ENCODE data around the gene ATG10. TPM values are rescaled to one million over a fixed set of nuclear protein-coding genes. Genes with fewer than 3 reads are reported as not detected.

ATG10 gene
- total and polyA plus RNA-seq, 2 donors (not counting 1 experiment from before 2014, with no cell fraction given): 1.6 to 11.6 TPM

GRCh38 chr5:82176115-82176814 lies 204.4 kb downstream of the ATG10 start:
- H3K4me1 ChIP-seq (ENCODE audit: control insufficient read depth in 2 of 2, insufficient read depth in 2 of 2, low read length in 2 of 2): peaks cover 9% of the 10 kb centered on the region in 2 donors
- intact Hi-C loops (cut with micrococcal nuclease): loop anchor here (10.0 kb wide), 1 partner anchor 871 kb away; the partner anchor contains the start of gene ZCCHC9
- WGBS (ENCODE audit: insufficient coverage): 100% methylated on average over 2 of the region's 8 CpGs
- Mint-ChIP-seq H3K4me1 (peaks cover 15% of the 10 kb centered on the region), H3K27ac (no peak overlapping the region), H3K27me3 (no peaks in the 10 kb centered on the region), H3K9me3 (ENCODE audit: insufficient read depth) (no peaks in the 10 kb centered on the region), H3K4me3 (no peak overlapping the region)
- H3K79me2 ChIP-seq (ENCODE audit: control insufficient read depth, insufficient read depth, low read length): no peaks in the 10 kb centered on the region
- H3K4me3 ChIP-seq (ENCODE audit: control extremely low read depth in 1 of 5, extremely low read depth in 1 of 5, insufficient read depth in 1 of 5, low read depth in 2 of 5, low read length in 4 of 5): no peak overlapping the region
- no peaks in the 10 kb centered on the region for H4K20me1 ChIP-seq (ENCODE audit: control insufficient read depth, insufficient read depth, low read length, poor library complexity, severe bottlenecking)
- ChIA-PET POLR2A (no interaction called here), CTCF (interaction anchor here (1.0 kb wide), 2 partner anchors 8 to 668 kb away, joined by 3 read pairs; no protein-coding TSS in a partner anchor)
- H3K36me3 ChIP-seq (replicated peaks in 1 of 2; ENCODE audit: control extremely low read depth in 1 of 2, control insufficient read depth in 1 of 2, extremely low read depth in 1 of 2, insufficient read depth in 2 of 2, low read length in 1 of 2): peaks cover 0 to 2% of the 10 kb centered on the region in 2 experiments
- no peak overlapping the region for H3K27ac ChIP-seq (ENCODE audit: low read length in 2 of 2)
- no peaks in the 10 kb centered on the region for H3K27me3 ChIP-seq (replicated peaks in 1 of 4; ENCODE audit: control extremely low read depth in 1 of 4, control insufficient read depth in 3 of 4, insufficient read depth in 4 of 4, low read length in 3 of 4)
- H2AFZ ChIP-seq (ENCODE audit: insufficient read depth, low read depth, low read length, poor library complexity, severe bottlenecking): no peak overlapping the region
- no peaks in the 10 kb centered on the region for H3K9me3 ChIP-seq (ENCODE audit: control extremely low read depth in 1 of 3, control insufficient read depth in 2 of 3, insufficient read depth in 1 of 3, low read length in 2 of 3)
- H3K4me2 ChIP-seq (replicated peaks; ENCODE audit: low read depth, low read length, poor library complexity, severe bottlenecking): no peak overlapping the region
- no peak for ATAC-seq (ENCODE audit: low read depth)
- TF ChIP-seq EZH2 (IDR thresholded peaks at IDR 0.05; ENCODE audit: borderline replicate concordance, insufficient read depth, low read depth, low read length, poor library complexity, severe bottlenecking): no peak
- no peak for TF ChIP-seq CTCF (IDR thresholded peaks at IDR 0.05)
- no peak for DNase-seq
- H3K9ac ChIP-seq (ENCODE audit: low read length): no peak overlapping the region

GRCh38 chr5:82178378-82178777 lies 206.6 kb downstream of the ATG10 start:
- no peak overlapping the region for H3K27ac Mint-ChIP-seq
- ATAC-seq (ENCODE audit: low read depth): no peak
- intact Hi-C loops (cut with micrococcal nuclease): loop anchor here (10.0 kb wide), 1 partner anchor 874 kb away; the partner anchor contains the start of gene ZCCHC9

More at GRCh38 chr5:82178378-82178777, 206.6 kb downstream of the ATG10 start:
- WGBS (ENCODE audit: insufficient coverage): no CpG with 5 or more reads among the region's 3 CpGs
- peaks cover 0 to 2% of the 10 kb centered on the region in 2 experiments for H3K36me3 ChIP-seq (replicated peaks in 1 of 2; ENCODE audit: control extremely low read depth in 1 of 2, control insufficient read depth in 1 of 2, extremely low read depth in 1 of 2, insufficient read depth in 2 of 2, low read length in 1 of 2)
- POLR2A ChIA-PET: interaction anchor here (0.6 kb wide), 1 partner anchor 740 kb away, joined by 3 read pairs; no protein-coding TSS in a partner anchor
- no peaks in the 10 kb centered on the region for H3K79me2 ChIP-seq (ENCODE audit: control insufficient read depth, insufficient read depth, low read length)
- TF ChIP-seq EZH2 (IDR thresholded peaks at IDR 0.05; ENCODE audit: borderline replicate concordance, insufficient read depth, low read depth, low read length, poor library complexity, severe bottlenecking): no peak
- TF ChIP-seq CTCF (IDR thresholded peaks at IDR 0.05): no peak
- no peaks in the 10 kb centered on the region for H3K9me3 ChIP-seq (ENCODE audit: control extremely low read depth in 1 of 3, control insufficient read depth in 2 of 3, insufficient read depth in 1 of 3, low read length in 2 of 3)
- CTCF ChIA-PET: interaction anchor here (1.1 kb wide), 1 partner anchor 11 kb away, joined by 3 read pairs; no protein-coding TSS in a partner anchor
- no peaks in the 10 kb centered on the region for H3K27me3 Mint-ChIP-seq
- no peak overlapping the region for H2AFZ ChIP-seq (ENCODE audit: insufficient read depth, low read depth, low read length, poor library complexity, severe bottlenecking)
- H3K4me1 Mint-ChIP-seq: peaks cover 15% of the 10 kb centered on the region
- H3K27ac ChIP-seq (ENCODE audit: low read length in 2 of 2): no peak overlapping the region
- no peak overlapping the region for H3K4me2 ChIP-seq (replicated peaks; ENCODE audit: low read depth, low read length, poor library complexity, severe bottlenecking)
- no peak overlapping the region for H3K4me3 ChIP-seq (ENCODE audit: control extremely low read depth in 1 of 5, extremely low read depth in 1 of 5, insufficient read depth in 1 of 5, low read depth in 2 of 5, low read length in 4 of 5)
- no peaks in the 10 kb centered on the region for H3K27me3 ChIP-seq (replicated peaks in 1 of 4; ENCODE audit: control extremely low read depth in 1 of 4, control insufficient read depth in 3 of 4, insufficient read depth in 4 of 4, low read length in 3 of 4)
- H3K4me1 ChIP-seq (ENCODE audit: control insufficient read depth in 2 of 2, insufficient read depth in 2 of 2, low read length in 2 of 2): peaks cover 9% of the 10 kb centered on the region in 2 donors
- H3K4me3 Mint-ChIP-seq: no peak overlapping the region
- no peaks in the 10 kb centered on the region for H3K9me3 Mint-ChIP-seq (ENCODE audit: insufficient read depth)
- H4K20me1 ChIP-seq (ENCODE audit: control insufficient read depth, insufficient read depth, low read length, poor library complexity, severe bottlenecking): no peaks in the 10 kb centered on the region
- no peak for DNase-seq
- H3K9ac ChIP-seq (ENCODE audit: low read length): no peak overlapping the region
